HG03280 (cell line): ENCODE data around the gene LYZL1.
"Not testable (repeated sequence)": the region's sequence is repeated elsewhere in the genome, so short reads cannot be mapped to it uniquely, and the experiment has no call there.

Source experiments
- ATAC-seq: cut with Tn5 transposase; IDR thresholded peaks from one replicate; pipeline ENCODE4 v1.9.1; 2021; ENCODE audit warnings: mild to moderate bottlenecking, moderate library complexity; ENCODE audit not compliant: unreplicated experiment

LYZL1 gene

DNA sequence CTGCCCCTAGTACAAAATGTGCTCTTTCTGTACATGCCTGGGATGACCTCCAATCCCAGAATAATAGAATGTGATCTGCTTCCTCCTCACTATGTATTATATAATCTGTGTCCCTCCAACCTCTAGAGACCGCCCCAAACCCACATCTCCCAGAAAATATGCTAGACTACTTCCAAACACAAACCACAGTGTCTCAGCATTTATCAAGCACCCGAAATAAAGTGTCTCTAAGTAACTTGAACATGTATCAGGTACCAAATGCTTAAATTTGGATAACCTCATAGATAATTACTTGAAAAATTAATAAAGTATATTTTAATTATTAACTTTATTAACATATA, 16.1 kb downstream of the LYZL1 start:
- no peak for ATAC-seq

DNA sequence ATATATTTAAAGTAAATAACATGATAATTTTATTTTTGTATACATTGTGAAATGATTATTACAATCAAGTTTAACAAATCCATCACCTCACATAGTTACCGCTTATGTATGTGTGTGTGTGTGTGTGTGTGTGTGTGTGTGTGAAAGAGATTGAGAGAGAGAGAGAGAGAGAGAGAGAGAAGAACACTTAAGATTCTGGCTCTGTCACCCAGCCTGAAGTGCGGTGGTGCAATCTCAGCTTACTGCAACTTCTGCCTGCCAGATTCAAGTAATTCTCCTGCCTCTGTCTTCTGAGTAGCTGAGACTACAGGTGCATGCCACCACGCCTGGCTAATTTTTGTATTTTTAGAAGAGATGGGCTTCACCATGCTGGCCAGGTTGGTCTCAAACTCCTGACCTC, 17.8 kb downstream of the LYZL1 start:
- ATAC-seq, result no peak

DNA sequence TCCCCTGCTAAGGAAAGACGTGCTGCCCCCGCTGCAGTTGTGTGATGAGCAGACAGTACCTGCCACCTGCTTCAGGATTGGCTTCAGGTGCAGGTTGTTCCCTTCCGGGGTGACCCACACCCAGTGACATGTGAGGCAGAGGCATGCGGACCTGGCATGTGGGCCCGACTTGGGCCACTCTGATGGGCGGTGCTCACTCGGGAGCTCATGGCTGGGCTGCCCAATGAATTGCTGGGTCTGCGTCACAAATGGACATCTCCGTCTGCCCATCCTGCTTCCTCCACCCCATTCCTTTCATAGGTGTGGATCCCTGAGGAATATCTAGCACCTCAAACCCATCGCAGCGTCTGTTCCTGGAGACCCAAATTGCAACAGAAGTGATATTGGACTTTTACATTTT, 19.3 kb downstream of the LYZL1 start:
- not testable (repeated sequence) for ATAC-seq

GRCh38 chr10:29309465-29309864, 20.6 kb downstream of the LYZL1 start:
- no peak for ATAC-seq

- not testable (repeated sequence) for ATAC-seq
These were observed 21.6 kb downstream of the LYZL1 start for GRCh38 chr10:29310463-29310862.

DNA sequence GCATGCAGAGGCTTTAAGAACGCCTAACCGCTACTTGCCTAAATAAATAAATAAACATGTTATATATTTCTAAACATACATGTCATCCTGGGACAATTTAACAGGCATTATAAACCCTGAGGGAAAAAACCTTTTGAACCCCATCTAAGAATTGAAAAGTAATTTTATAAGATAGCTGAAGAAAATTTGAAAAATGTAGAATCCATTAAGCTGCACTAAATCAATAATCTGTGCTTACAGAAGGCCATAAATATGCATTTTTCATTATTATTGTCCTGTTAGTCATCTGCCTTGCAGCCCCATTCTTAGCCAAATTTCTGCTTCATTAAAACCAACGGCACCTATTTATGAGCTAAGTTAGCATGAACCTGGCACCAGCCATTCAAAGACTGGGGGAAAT, 24.2 kb downstream of the LYZL1 start:
- no peak for ATAC-seq

DNA sequence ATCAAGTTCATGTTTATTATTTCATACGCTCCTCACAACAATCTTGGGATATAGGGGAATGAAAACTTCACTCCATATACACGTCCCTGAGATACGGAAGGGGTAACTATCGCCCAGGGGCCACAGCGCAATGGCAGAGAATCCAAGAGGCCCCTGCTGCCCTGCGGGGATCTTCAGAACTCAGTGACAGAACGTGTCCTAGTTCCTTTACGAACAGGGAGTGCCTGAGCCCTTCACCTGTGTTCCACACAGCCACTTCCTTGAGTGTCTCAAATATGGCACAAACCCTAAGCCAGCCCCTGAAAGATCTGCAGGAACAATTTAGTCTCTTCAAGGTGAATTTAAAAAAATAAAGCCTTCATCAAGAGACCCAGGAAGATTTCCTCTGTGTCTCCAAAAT, 25.9 kb downstream of the LYZL1 start:
- ATAC-seq, result no peak

DNA sequence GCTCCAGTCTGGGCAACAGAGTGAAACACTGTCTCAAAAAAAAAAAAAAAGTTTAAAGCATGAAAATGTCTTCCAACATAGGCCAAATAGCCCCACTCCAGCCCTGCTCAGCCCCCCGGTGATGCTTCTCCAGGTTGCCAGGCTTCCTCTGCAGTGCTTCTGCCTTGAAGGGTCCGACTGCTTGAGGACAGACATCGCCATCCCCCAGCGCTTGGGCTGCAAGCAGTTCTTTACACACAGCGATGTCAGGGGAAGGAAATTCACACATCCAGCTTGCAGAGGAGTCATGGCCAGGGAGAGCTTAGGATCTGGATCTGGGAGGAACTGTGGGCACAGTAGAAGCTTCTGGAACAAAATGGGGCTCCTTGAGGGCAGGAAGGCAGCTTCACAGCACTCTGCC, 26.9 kb downstream of the LYZL1 start:
- ATAC-seq, result no peak

DNA sequence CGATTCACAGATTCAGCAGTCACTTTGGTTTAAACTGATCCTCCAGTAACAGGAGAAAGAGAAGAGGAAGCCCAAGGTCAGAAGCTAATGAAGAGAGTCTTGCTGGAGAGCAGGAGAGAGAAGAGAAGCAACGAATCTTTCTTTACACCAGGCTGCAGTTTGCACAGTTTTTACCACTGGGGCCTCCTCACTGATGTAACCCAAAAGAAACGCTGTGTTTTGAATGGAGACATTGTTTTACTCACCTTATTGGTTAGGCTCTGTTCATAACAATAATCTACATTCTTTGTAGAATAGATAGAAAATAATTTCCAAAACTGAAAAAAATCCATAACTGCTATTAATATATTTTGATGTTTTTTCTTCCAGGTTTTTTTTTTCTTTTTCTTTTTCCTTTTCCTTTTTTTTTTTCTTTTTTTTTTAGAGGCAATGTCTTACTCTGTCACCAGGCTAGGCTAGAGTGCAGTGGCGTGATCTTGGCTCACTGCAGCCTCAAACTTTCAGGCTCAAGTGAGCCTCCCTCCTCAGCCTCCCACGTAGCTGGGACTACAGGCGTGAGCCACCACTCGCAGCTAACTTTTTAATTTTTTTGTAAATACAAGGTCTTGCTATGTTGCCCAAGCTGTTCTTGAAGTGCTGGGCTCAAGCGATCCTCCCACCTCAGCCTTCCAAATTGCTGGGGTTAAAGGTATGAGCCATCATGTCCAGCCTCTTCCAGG, 27.6 kb downstream of the LYZL1 start:
- ATAC-seq, result no peak

DNA sequence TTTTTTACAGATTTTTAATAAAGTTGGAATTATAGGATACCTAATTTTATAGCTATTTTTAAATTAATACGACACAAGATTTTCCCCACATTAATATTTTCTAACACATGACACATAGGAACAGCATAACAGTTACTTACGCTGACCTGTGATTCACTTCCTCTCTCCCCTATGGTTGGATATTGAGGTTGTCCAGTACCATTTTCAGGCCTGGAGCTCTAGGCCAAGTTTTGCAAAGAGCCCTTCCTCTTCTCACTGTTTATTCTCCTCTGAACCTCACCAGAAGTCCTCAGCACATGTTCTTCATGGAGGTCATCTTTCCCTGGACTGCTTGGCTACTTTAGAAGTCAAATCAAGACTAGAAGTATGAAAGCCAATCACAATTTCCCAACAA, 28.2 kb downstream of the LYZL1 start:
- ATAC-seq, result no peak

GRCh38 chr10:29317423-29318021, 28.7 kb downstream of the LYZL1 start:
- no peak for ATAC-seq

- not testable (repeated sequence) for ATAC-seq
These were observed 29.5 kb downstream of the LYZL1 start for GRCh38 chr10:29318141-29319071.

GRCh38 chr10:29319205-29319781, 30.4 kb downstream of the LYZL1 start:
- ATAC-seq, result no peak

- not testable (repeated sequence) for ATAC-seq
These were observed 31.8 kb downstream of the LYZL1 start for GRCh38 chr10:29320680-29321121.

- ATAC-seq, result no peak
These were observed 32.8 kb downstream of the LYZL1 start for GRCh38 chr10:29321656-29322055.

DNA sequence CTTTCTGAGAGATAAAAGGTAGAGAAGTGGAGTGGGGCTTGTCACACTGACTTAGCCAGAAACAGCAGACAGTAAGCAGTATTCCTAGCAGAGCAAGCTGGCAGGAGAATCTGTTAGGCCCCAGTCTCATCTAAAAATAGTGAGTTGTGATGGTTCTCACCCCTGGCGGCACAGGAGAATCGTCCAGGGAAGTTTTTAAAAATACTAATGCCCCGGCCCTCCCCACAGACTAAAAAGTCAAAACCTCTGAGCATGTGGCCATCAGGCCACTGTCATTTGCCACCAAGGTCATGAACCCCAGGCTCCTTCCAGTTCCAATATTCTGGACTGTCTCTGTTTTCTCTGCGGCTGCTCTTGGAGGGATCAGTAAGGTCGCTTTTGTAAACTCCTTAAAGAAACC, 34.0 kb downstream of the LYZL1 start:
- no peak for ATAC-seq

GRCh38 chr10:29323367-29323766, 34.5 kb downstream of the LYZL1 start:
- no peak for ATAC-seq

DNA sequence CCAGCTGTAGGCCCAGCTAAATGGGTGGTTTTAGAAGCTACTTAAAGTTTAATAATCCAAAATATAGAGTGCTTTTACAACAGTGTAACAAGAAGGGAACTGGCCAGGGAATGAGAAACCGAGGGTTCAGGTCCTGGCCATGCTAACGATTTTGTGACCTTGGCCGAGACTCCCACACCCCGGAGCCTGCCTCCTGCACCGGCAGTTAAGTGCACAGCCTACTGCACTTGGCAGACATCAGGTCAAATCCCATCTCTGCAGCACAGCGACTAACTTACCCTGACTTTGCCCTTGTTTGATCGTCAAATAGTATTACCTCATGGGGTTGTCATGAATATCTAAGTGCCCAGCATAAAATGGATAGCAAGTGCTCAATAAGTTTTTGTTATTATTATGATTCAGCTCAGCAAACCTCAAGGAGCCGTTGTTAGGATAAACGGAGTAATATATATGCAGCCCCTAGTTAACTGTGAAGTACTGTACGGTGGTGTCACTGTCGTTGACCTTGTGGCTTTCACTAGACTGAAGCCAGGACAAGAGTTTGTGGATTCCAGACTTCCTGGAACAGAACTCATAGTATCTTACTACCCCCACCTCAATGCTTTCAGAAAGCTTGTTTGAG, 35.5 kb downstream of the LYZL1 start:
- ATAC-seq, result no peak

DNA sequence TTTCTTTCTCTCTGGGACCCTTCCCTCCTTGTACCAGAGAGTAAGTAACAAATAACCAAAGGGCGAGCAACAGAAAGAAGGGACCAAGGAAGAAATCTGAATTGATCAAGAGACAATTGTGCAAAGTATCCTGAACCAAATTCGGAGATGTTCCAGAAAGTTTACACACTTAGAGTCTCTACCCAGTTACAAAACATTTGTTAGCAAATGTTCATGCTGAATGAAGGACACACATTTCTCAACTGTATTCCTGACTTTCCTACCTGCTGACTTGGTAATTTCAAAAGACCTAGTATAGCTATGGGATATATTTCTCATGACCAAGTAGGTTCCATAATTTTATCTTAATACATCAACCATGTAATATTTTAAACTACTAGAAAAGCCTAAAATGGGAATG, 37.4 kb downstream of the LYZL1 start:
- ATAC-seq, result no peak

DNA sequence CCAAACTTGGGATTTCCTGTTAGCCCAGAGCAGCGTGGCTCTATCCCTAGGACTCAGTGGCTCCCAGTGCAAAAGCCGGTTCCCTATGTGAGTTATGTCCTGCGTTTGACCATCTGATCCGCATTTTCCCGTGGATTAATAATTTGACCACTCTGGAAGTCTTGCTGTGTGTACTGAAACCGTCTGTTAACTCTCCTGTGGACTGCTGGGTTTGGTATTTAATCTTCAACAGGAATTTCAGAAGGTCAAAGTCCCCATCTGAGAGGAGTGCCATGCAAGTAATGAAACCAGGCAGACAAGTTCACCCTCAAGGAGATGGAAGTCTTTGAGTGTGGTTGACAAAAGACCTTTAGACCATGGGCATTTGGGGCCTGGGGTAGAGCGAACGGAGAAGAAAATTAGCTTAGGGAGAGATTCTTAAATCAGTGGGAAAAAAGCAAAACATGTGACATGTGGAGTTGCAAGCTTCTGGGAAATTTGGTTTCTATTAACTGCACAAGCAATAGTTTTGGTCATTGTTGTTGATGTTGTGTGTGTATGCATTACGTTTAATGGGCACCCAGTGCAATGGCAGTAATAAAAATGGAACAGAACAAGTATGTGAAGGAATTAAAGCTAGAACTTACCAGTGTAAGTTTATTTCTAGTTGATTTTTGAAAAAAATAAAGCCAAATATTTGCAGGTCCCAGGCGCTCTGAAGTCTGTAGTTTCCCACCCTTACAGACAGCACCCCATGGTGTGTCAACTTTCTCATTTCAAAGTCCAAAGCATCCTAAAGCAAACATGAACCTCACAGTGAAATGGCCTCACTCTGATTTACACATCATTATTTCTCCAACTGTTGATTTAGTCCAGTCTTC, 38.2 kb downstream of the LYZL1 start:
- no peak for ATAC-seq
